GM12878 (cell line): ENCODE data around the gene BTBD9.

Experiments used
- ATF3 ChIP-seq: IDR thresholded peaks from 2 replicates; pipeline ENCODE4 v1.6.1; 2011; ENCODE audit warnings: low read depth, mild to moderate bottlenecking, low read length, moderate library complexity, borderline replicate concordance; ENCODE audit errors: extremely low read depth
- CEBPZ ChIP-seq: fragments of 150-350 bp; IDR thresholded peaks from 2 replicates; pipeline ENCODE4 v1.6.1; 2016; ENCODE audit warnings: low read depth, low read length
- EP300 ChIP-seq, 2 experiments: fragments of 150-350 bp in 1 of 2; IDR thresholded peaks; 2 replicates each; pipeline ENCODE4 v1.6.1; 2011 to 2012; ENCODE audit warnings: low read depth in 2 of 2, low read length in 2 of 2, borderline replicate concordance in 1 of 2, improper control_type of control experiment in 1 of 2, inconsistent platforms in 1 of 2; ENCODE audit not compliant: control insufficient read depth in 1 of 2
- JUND ChIP-seq: IDR thresholded peaks from 2 replicates; pipeline ENCODE4 v1.6.1; 2012; ENCODE audit warnings: low read depth, mild to moderate bottlenecking, low read length, improper control_type of control experiment, moderate library complexity
- POLR2AphosphoS5 ChIP-seq: IDR thresholded peaks from 2 replicates; pipeline ENCODE4 v1.6.1; 2011; ENCODE audit warnings: mild to moderate bottlenecking, low read length, inconsistent platforms
- RCOR1 ChIP-seq: conservative IDR thresholded peaks from 2 replicates; pipeline ENCODE4 v1.6.1; 2012; ENCODE audit warnings: low read depth, low read length, improper control_type of control experiment
- SIN3A ChIP-seq: IDR thresholded peaks from 2 replicates; pipeline ENCODE4 v1.6.1; 2012; ENCODE audit warnings: low read depth, low read length, improper control_type of control experiment
- SMC3 ChIP-seq: IDR thresholded peaks from 2 replicates; pipeline ENCODE4 v1.6.1; 2011; ENCODE audit warnings: low read length, improper control_type of control experiment, borderline replicate concordance
- TCF7 ChIP-seq: IDR thresholded peaks from 2 replicates; pipeline ENCODE4 v1.6.1; 2014; ENCODE audit warnings: antibody characterized with exemption, borderline replicate concordance
- TF ChIP-seq, protein P1 (sequence below): IDR thresholded peaks from 2 replicates; pipeline ENCODE4 v1.6.1; 2012; ENCODE audit warnings: mild to moderate bottlenecking, low read depth, low read length
- TF ChIP-seq, protein P2 (sequence below), 3 experiments: IDR thresholded peaks in 2 of 3; conservative IDR thresholded peaks in 1 of 3; 2 replicates each; pipeline ENCODE4 v1.5.1; 2011; ENCODE audit warnings: low read depth in 3 of 3, low read length in 3 of 3, mild to moderate bottlenecking in 3 of 3, control low read depth in 2 of 3, moderate library complexity in 2 of 3, inconsistent platforms in 1 of 3, mixed read lengths in 1 of 3; ENCODE audit not compliant: control insufficient read depth in 2 of 3, insufficient read depth in 1 of 3; ENCODE audit errors: extremely low read depth in 1 of 3

- TF ChIP-seq POLR2AphosphoS5 (no peak), TCF7 (no peak), ATF3 (no peak), SIN3A (no peak), JUND (no peak), EP300 (IDR thresholded peaks at IDR 0.05; ENCODE audit: borderline replicate concordance in 1 of 2, control insufficient read depth in 1 of 2, low read depth in 2 of 2, low read length in 2 of 2) (no peak), CEBPZ (no peak), SMC3 (no peak), RCOR1 (no peak)
- TF ChIP-seq, protein P1, sequence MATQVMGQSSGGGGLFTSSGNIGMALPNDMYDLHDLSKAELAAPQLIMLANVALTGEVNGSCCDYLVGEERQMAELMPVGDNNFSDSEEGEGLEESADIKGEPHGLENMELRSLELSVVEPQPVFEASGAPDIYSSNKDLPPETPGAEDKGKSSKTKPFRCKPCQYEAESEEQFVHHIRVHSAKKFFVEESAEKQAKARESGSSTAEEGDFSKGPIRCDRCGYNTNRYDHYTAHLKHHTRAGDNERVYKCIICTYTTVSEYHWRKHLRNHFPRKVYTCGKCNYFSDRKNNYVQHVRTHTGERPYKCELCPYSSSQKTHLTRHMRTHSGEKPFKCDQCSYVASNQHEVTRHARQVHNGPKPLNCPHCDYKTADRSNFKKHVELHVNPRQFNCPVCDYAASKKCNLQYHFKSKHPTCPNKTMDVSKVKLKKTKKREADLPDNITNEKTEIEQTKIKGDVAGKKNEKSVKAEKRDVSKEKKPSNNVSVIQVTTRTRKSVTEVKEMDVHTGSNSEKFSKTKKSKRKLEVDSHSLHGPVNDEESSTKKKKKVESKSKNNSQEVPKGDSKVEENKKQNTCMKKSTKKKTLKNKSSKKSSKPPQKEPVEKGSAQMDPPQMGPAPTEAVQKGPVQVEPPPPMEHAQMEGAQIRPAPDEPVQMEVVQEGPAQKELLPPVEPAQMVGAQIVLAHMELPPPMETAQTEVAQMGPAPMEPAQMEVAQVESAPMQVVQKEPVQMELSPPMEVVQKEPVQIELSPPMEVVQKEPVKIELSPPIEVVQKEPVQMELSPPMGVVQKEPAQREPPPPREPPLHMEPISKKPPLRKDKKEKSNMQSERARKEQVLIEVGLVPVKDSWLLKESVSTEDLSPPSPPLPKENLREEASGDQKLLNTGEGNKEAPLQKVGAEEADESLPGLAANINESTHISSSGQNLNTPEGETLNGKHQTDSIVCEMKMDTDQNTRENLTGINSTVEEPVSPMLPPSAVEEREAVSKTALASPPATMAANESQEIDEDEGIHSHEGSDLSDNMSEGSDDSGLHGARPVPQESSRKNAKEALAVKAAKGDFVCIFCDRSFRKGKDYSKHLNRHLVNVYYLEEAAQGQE: no peak
- TF ChIP-seq, protein P2, sequence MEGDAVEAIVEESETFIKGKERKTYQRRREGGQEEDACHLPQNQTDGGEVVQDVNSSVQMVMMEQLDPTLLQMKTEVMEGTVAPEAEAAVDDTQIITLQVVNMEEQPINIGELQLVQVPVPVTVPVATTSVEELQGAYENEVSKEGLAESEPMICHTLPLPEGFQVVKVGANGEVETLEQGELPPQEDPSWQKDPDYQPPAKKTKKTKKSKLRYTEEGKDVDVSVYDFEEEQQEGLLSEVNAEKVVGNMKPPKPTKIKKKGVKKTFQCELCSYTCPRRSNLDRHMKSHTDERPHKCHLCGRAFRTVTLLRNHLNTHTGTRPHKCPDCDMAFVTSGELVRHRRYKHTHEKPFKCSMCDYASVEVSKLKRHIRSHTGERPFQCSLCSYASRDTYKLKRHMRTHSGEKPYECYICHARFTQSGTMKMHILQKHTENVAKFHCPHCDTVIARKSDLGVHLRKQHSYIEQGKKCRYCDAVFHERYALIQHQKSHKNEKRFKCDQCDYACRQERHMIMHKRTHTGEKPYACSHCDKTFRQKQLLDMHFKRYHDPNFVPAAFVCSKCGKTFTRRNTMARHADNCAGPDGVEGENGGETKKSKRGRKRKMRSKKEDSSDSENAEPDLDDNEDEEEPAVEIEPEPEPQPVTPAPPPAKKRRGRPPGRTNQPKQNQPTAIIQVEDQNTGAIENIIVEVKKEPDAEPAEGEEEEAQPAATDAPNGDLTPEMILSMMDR (IDR thresholded peaks at IDR 0.05 in 2 of 3, conservative IDR thresholded peaks at IDR 0.05 in 1 of 3; ENCODE audit: control insufficient read depth in 2 of 3, extremely low read depth in 1 of 3, insufficient read depth in 1 of 3, low read depth in 3 of 3, low read length in 3 of 3): no peak
Observed at GRCh38 chr6:38366234-38366633, 273.5 kb downstream of the BTBD9 start.
